Loucy (cell line): ENCODE results near the gene ASTN2.

Experiments used
- H2AFZ ChIP-seq: fragments of 200-600 bp; sonication (generic); 2 replicates; pipeline ENCODE4 v1.6.0; 2016; ENCODE audit warnings: antibody characterized with exemption, mild to moderate bottlenecking, low read length, moderate library complexity
- H3F3A ChIP-seq: fragments of 200-600 bp; 2 replicates; pipeline ENCODE4 v1.6.0; 2016; ENCODE audit warnings: antibody characterized with exemption, low read depth, mild to moderate bottlenecking
- H3K27me3 ChIP-seq: fragments of 200-600 bp; sonication (generic); 2 replicates; pipeline ENCODE4 v1.6.1; 2014; ENCODE audit warnings: low read length, mild to moderate bottlenecking; ENCODE audit not compliant: insufficient read depth, poor library complexity, severe bottlenecking
- H3K36me3 ChIP-seq: fragments of 200-600 bp; sonication (generic); 2 replicates; pipeline ENCODE4 v1.6.1; 2016; ENCODE audit warnings: low read length; ENCODE audit not compliant: insufficient read depth
- H3K4me1 ChIP-seq: fragments of 200-600 bp; sonication (generic); 2 replicates; pipeline ENCODE4 v1.5.1; 2014; ENCODE audit warnings: low read length, mild to moderate bottlenecking; ENCODE audit not compliant: insufficient read depth, poor library complexity, severe bottlenecking
- H3K4me2 ChIP-seq: fragments of 200-600 bp; sonication (generic); 2 replicates; pipeline ENCODE4 v1.6.0; 2014; ENCODE audit warnings: antibody characterized with exemption, low read length, low read depth, mild to moderate bottlenecking; ENCODE audit not compliant: poor library complexity, severe bottlenecking
- H3K4me3 ChIP-seq: fragments of 200-600 bp; sonication (generic); 2 replicates; pipeline ENCODE4 v1.5.1; 2014; ENCODE audit warnings: low read length, mild to moderate bottlenecking, mixed read lengths; ENCODE audit not compliant: poor library complexity, severe bottlenecking
- H3K79me2 ChIP-seq: fragments of 200-600 bp; sonication (generic); 2 replicates; pipeline ENCODE4 v1.6.1; 2014; ENCODE audit warnings: low read length; ENCODE audit not compliant: insufficient read depth
- H3K9ac ChIP-seq: fragments of 200-600 bp; sonication (generic); 2 replicates; pipeline ENCODE4 v1.6.0; 2014; ENCODE audit warnings: mild to moderate bottlenecking, low read depth, low read length, moderate library complexity; ENCODE audit not compliant: poor library complexity, severe bottlenecking
- H3K9me2 ChIP-seq: fragments of 200-600 bp; sonication (generic); replicated peaks from 2 replicates; pipeline ENCODE4 v1.6.1; 2016; ENCODE audit warnings: low read depth, low read length, mixed read lengths
- H3K9me3 ChIP-seq: fragments of 200-600 bp; sonication (generic); 2 replicates; pipeline ENCODE4 v1.6.1; 2014; ENCODE audit warnings: mild to moderate bottlenecking, antibody characterized with exemption, low read length, low read depth; ENCODE audit not compliant: insufficient read depth
- H4K20me1 ChIP-seq: fragments of 200-600 bp; sonication (generic); 2 replicates; pipeline ENCODE4 v1.6.0; 2014; ENCODE audit warnings: antibody characterized with exemption, low read length, mild to moderate bottlenecking; ENCODE audit not compliant: insufficient read depth, poor library complexity, severe bottlenecking
- CTCF ChIP-seq: fragments of 200-600 bp; sonication (generic); conservative IDR thresholded peaks from 2 replicates; pipeline ENCODE4 v1.5.1; 2014; ENCODE audit warnings: mild to moderate bottlenecking, antibody characterized with exemption, low read length
- EZH2phosphoT487 ChIP-seq: fragments of 200-600 bp; IDR thresholded peaks from 2 replicates; pipeline ENCODE4 v1.6.1; 2018; ENCODE audit warnings: antibody characterized with exemption, mild to moderate bottlenecking, moderate library complexity, borderline replicate concordance

Gene ASTN2

GRCh38 chr9:116907989-116908388 lies 506.9 kb downstream of the ASTN2 start:
- H2AFZ ChIP-seq, result no peak overlapping the region
- TF ChIP-seq EZH2phosphoT487 (no peak), CTCF (no peak)
- H3K27me3 ChIP-seq, result no peaks in the 10 kb centered on the region
- H3K36me3 ChIP-seq, result no peaks in the 10 kb centered on the region
- no peaks in the 10 kb centered on the region for H3K9me2 ChIP-seq
- H3K79me2 ChIP-seq, result no peaks in the 10 kb centered on the region
- H3K9ac ChIP-seq, result no peak overlapping the region
- no peaks in the 10 kb centered on the region for H4K20me1 ChIP-seq
- no peaks in the 10 kb centered on the region for H3K4me1 ChIP-seq
- H3F3A ChIP-seq, result no peaks in the 10 kb centered on the region
- H3K4me2 ChIP-seq, result no peak overlapping the region
- H3K4me3 ChIP-seq, result no peak overlapping the region
- no peaks in the 10 kb centered on the region; the same call in 1 of the 2 replicates for H3K9me3 ChIP-seq

- Histone ChIP-seq H2AFZ (no peak overlapping the region), H4K20me1 (no peaks in the 10 kb centered on the region), H3K79me2 (no peaks in the 10 kb centered on the region), H3K36me3 (no peaks in the 10 kb centered on the region), H3K9me2 (no peaks in the 10 kb centered on the region), H3K9me3 (no peaks in the 10 kb centered on the region; the same call in 1 of the 2 replicates), H3K27me3 (no peaks in the 10 kb centered on the region), H3K4me1 (no peaks in the 10 kb centered on the region), H3K9ac (no peak overlapping the region), H3K4me2 (no peak overlapping the region), H3K4me3 (no peak overlapping the region), H3F3A (no peaks in the 10 kb centered on the region)
- no peak for TF ChIP-seq CTCF
- TF ChIP-seq EZH2phosphoT487, result no peak
Observed at GRCh38 chr9:116905171-116905588, 509.7 kb downstream of the ASTN2 start.

- Histone ChIP-seq H3K9me2 (no peaks in the 10 kb centered on the region), H3K4me2 (no peak overlapping the region), H3F3A (no peaks in the 10 kb centered on the region), H3K9ac (no peak overlapping the region), H3K4me1 (no peaks in the 10 kb centered on the region), H4K20me1 (no peaks in the 10 kb centered on the region), H3K27me3 (no peaks in the 10 kb centered on the region), H3K9me3 (no peaks in the 10 kb centered on the region; the same call in 1 of the 2 replicates), H3K36me3 (no peaks in the 10 kb centered on the region), H2AFZ (no peak overlapping the region), H3K4me3 (no peak overlapping the region), H3K79me2 (no peaks in the 10 kb centered on the region)
- no peak for TF ChIP-seq CTCF
- TF ChIP-seq EZH2phosphoT487, result no peak
Observed at GRCh38 chr9:116904165-116904564, 510.7 kb downstream of the ASTN2 start.
